ENCODE measurements around the gene SFMBT1. TPM values are rescaled to one million over a fixed set of nuclear protein-coding genes. Genes with fewer than 3 reads are reported as not detected.

Gene SFMBT1, protein sequence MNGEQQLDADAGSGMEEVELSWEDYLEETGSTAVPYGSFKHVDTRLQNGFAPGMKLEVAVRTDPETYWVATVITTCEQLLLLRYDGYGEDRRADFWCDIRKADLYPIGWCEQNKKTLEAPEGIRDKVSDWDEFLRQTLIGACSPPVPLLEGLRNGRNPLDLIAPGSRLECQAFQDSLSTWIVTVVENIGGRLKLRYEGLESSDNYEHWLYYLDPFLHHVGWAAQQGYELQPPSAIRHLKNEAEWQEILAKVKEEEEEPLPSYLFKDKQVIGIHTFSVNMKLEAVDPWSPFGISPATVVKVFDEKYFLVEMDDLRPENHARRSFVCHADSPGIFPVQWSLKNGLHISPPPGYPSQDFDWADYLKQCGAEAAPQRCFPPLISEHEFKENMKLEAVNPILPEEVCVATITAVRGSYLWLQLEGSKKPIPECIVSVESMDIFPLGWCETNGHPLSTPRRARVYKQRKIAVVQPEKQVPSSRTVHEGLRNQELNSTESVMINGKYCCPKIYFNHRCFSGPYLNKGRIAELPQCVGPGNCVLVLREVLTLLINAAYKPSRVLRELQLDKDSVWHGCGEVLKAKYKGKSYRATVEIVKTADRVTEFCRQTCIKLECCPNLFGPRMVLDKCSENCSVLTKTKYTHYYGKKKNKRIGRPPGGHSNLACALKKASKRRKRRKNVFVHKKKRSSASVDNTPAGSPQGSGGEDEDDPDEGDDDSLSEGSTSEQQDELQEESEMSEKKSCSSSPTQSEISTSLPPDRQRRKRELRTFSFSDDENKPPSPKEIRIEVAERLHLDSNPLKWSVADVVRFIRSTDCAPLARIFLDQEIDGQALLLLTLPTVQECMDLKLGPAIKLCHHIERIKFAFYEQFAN
- polyA plus RNA-seq (2012; ENCODE audit: insufficient read depth, insufficient read length, low read depth), result 1.6 TPM

DNA sequence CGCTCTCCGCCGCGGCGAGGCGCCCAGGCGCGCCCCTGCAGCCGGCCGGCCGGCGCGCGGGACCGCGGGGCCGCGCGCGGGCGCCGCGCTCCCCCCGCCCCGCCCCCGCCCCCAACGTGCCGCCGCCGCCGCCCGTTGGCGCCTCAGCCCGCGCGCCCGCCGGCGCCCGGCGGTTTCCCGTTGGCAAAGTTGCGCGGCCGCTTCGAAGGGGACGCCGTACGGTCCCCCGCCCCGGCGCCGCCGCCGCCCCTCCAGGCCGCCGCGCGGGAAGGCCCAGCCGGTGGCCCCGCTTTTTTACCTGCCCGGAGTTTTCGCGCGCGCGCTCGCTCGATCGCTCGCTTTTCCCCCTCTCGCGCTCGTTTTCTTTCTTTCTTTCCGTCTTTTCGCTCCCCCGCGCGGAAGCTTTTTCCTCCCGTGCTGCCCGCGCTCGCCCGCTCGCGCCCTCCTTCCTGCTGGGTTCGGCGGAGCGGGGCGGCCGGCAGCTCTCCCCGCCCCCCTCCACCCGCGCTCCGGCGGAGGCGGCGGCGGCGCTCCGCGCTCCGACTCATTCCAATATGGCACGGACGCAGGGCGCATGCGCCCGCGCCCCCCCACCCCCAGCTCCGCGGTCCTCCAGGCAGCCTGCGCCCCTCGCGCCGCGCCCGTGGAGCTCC is at the start of gene SFMBT1:
Gene SFMBT1, minus strand, starts transcription at position 556 of the 653 bp plus-strand sequence. CDS start 76,945 bp downstream, outside the sequence.
- DNase-seq, result peak; percentile 61
- no peaks in the 10 kb centered on the region for H3K4me1 ChIP-seq
- H3K36me3 ChIP-seq, result no peaks in the 10 kb centered on the region
- TF ChIP-seq, protein P1, sequence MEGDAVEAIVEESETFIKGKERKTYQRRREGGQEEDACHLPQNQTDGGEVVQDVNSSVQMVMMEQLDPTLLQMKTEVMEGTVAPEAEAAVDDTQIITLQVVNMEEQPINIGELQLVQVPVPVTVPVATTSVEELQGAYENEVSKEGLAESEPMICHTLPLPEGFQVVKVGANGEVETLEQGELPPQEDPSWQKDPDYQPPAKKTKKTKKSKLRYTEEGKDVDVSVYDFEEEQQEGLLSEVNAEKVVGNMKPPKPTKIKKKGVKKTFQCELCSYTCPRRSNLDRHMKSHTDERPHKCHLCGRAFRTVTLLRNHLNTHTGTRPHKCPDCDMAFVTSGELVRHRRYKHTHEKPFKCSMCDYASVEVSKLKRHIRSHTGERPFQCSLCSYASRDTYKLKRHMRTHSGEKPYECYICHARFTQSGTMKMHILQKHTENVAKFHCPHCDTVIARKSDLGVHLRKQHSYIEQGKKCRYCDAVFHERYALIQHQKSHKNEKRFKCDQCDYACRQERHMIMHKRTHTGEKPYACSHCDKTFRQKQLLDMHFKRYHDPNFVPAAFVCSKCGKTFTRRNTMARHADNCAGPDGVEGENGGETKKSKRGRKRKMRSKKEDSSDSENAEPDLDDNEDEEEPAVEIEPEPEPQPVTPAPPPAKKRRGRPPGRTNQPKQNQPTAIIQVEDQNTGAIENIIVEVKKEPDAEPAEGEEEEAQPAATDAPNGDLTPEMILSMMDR (IDR thresholded peaks at IDR 0.05; ENCODE audit: low read depth, low read length), result no peak
- H3K27me3 ChIP-seq, result peaks cover 14% of the 10 kb centered on the region
- H3K4me3 ChIP-seq (ENCODE audit: low read depth, low read length), result peak within 1 kb of the TSS; percentile 55
- no peaks in the 10 kb centered on the region for H3K9me3 ChIP-seq

DNA sequence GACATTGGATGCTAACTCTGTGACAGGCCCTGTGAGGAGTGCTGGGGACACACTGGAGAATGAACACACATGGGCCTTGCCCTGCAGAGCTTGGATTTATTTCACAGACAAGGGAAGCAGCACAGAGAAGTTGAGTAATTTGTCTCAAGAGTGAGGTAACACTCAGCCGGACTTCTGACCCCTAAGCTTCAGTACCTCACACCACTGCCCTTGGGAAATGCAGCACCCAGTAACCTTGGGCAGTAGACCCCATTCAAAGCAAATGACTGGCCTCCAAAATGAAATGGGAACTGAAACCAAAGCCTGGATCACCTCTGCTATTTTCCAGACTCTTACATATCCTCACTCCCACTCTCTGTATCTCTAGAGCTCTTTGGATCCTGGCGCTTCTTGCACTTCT is 47.1 kb upstream of the SFMBT1 start:
- H3K9me3 ChIP-seq, result no peaks in the 10 kb centered on the region
- H3K4me3 ChIP-seq (ENCODE audit: low read depth, low read length), result no peak overlapping the region
- H3K36me3 ChIP-seq, result no peaks in the 10 kb centered on the region
- TF ChIP-seq, protein P1 (IDR thresholded peaks at IDR 0.05; ENCODE audit: low read depth, low read length), result no peak
- H3K4me1 ChIP-seq, result no peaks in the 10 kb centered on the region
- H3K27me3 ChIP-seq, result no peaks in the 10 kb centered on the region
- no peak for DNase-seq

DNA sequence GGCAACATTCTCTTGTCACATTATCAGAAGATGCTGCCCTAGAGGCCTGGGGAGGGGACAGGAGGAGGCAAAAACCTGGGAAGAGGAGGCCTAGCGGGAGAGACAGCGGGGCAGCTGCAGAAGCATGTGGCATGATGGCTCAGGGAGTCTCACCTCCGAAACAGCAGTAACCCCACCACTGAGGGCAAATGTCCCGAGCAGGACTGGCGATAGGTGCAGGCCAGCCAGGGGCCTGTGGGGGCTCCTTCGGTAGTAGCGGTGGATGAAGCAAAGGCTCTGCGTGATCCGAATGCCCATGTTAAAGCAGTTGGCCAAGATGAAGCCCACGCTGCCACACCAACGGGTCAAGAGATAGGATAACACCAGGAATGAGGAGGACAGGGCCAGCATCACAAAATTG is 46.3 kb upstream of the SFMBT1 start:
- Histone ChIP-seq H3K36me3 (no peaks in the 10 kb centered on the region), H3K27me3 (no peaks in the 10 kb centered on the region), H3K9me3 (no peaks in the 10 kb centered on the region), H3K4me1 (no peaks in the 10 kb centered on the region), H3K4me3 (ENCODE audit: low read depth, low read length) (no peak overlapping the region)
- TF ChIP-seq, protein P1 (IDR thresholded peaks at IDR 0.05; ENCODE audit: low read depth, low read length), result no peak
- no peak for DNase-seq

DNA sequence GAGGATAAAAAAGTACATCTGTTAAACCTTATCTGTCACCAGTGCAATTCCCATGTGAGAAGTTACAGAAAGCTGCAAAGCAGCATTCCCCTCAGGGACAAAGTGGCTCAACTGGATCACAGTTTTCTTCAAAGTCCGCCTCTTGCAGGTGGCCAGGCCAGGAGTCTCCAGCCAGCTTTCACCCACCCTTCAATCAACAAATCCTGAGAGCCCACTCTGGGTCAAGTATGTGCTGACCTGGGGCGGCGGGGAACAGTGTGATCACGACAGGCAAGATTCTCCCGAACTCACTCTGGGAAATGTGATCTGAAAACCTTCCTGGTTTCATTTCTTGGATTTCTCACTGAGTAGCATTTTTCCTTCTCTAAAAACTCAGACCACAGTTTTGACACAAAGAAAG is 45.1 kb upstream of the SFMBT1 start:
- no peaks in the 10 kb centered on the region for H3K9me3 ChIP-seq
- no peaks in the 10 kb centered on the region for H3K27me3 ChIP-seq
- DNase-seq, result no peak
- no peaks in the 10 kb centered on the region for H3K36me3 ChIP-seq
- TF ChIP-seq, protein P1 (IDR thresholded peaks at IDR 0.05; ENCODE audit: low read depth, low read length), result no peak
- no peaks in the 10 kb centered on the region for H3K4me1 ChIP-seq
- no peak overlapping the region for H3K4me3 ChIP-seq (ENCODE audit: low read depth, low read length)

DNA sequence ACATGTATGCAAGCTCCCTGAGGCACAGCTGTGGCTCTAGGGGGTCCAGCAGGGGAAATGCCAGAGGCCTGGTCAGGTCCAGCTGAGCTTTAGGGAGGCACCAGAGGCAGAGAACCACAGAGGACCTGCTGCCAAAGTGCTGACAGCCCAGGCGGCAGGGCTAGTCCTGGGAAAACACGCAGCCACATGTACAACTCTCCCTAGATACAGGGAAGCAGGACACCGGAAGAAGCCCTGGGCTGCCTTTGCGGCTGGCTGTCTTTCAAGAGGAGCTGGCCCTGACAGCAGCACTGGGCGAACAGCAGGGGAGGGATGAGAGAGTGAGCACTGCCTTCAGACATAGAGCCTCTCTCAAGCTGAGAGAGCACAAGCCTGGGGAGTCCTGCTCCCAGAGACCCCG is 43.6 kb upstream of the SFMBT1 start:
- no peaks in the 10 kb centered on the region for H3K4me1 ChIP-seq
- H3K36me3 ChIP-seq, result no peaks in the 10 kb centered on the region
- H3K27me3 ChIP-seq, result no peaks in the 10 kb centered on the region
- TF ChIP-seq, protein P1 (IDR thresholded peaks at IDR 0.05; ENCODE audit: low read depth, low read length), result no peak
- no peak overlapping the region for H3K4me3 ChIP-seq (ENCODE audit: low read depth, low read length)
- no peaks in the 10 kb centered on the region for H3K9me3 ChIP-seq
- DNase-seq, result no peak
